SK-N-SH (cell line): ENCODE measurements around the gene DNAJC5. TPM values are rescaled to one million over a fixed set of nuclear protein-coding genes. Genes with fewer than 3 reads are reported as not detected.

Experiments used
- CTCF ChIA-PET: fragments of 300-600, 350-600 bp; formaldehyde crosslinking; extraction: SDS; loops from one replicate; lab custom pipeline; 2021; lab: Yijun Ruan, JAX
- POLR2A ChIA-PET: fragments of 350-600 bp; sonication (Branson Sonifier 250); formaldehyde crosslinking; extraction: SDS; loops from one replicate; lab custom pipeline; 2020; ENCODE audit warnings: antibody characterized with exemption, inconsistent platforms; lab: Yijun Ruan, JAX
- DNase-seq: peaks from one replicate; pipeline ENCODE4 v3.0.0; 2012
- H2AFZ ChIP-seq: fragments of 200-600 bp; sonication (generic); 2 replicates; pipeline ENCODE4 v1.8.1; 2016; ENCODE audit warnings: antibody characterized with exemption, mild to moderate bottlenecking, low read depth
- H3F3A ChIP-seq: fragments of 200-600 bp; sonication (generic); replicated peaks from 2 replicates; pipeline ENCODE3; 2016; ENCODE audit warnings: antibody characterized with exemption, mild to moderate bottlenecking; ENCODE audit not compliant: insufficient read depth
- H3K27ac ChIP-seq, 2 experiments: fragments of 200-500 bp in 1 of 2; fragments of 200-600 bp in 1 of 2; sonication (Bioruptor generic) in 1 of 2; sonication (generic), shearing (Covaris generic) in 1 of 2; 2 replicates each; pipeline versions ENCODE4 v1.5.1 to v1.6.1; 2014 to 2016; ENCODE audit warnings: low read depth in 2 of 2, inconsistent platforms in 1 of 2, low read length in 1 of 2, mild to moderate bottlenecking in 1 of 2, mixed read lengths in 1 of 2
- H3K27me3 ChIP-seq: fragments of 200-600 bp; sonication (generic), shearing (Covaris generic); 2 replicates; pipeline ENCODE4 v1.6.1; 2016; ENCODE audit warnings: mixed run types; ENCODE audit not compliant: insufficient read depth
- H3K36me3 ChIP-seq, 2 experiments: fragments of 200-500 bp in 1 of 2; fragments of 200-600 bp in 1 of 2; sonication (Bioruptor generic) in 1 of 2; sonication (generic) in 1 of 2; replicated peaks in 1 of 2; 2 replicates each; pipeline versions ENCODE3 to v1.5.1; 2014 to 2016; ENCODE audit warnings: low read length in 1 of 2, mild to moderate bottlenecking in 1 of 2; ENCODE audit not compliant: insufficient read depth in 2 of 2, control insufficient read depth in 1 of 2
- H3K4me1 ChIP-seq, 2 experiments: fragments of 200-500 bp in 1 of 2; fragments of 200-600 bp in 1 of 2; sonication (Bioruptor generic) in 1 of 2; sonication (generic), shearing (Covaris generic) in 1 of 2; 2 replicates each; pipeline versions ENCODE4 v1.5.1 to v1.6.1; 2014 to 2016; ENCODE audit warnings: low read depth in 1 of 2, low read length in 1 of 2, mixed run types in 1 of 2; ENCODE audit not compliant: insufficient read depth in 2 of 2, control insufficient read depth in 1 of 2
- H3K4me2 ChIP-seq: fragments of 200-600 bp; sonication (generic), shearing (Covaris generic); 2 replicates; pipeline ENCODE4 v1.6.1; 2017; ENCODE audit warnings: mixed run types
- H3K4me3 ChIP-seq, 2 experiments: fragments of 200-500 bp in 1 of 2; fragments of 200-600 bp in 1 of 2; sonication (Bioruptor generic) in 1 of 2; sonication (generic), shearing (Covaris generic) in 1 of 2; 2 replicates each; pipeline versions ENCODE4 v1.5.1 to v1.8.1; 2014 to 2016; ENCODE audit warnings: low read depth in 2 of 2, inconsistent platforms in 1 of 2, low read length in 1 of 2, mild to moderate bottlenecking in 1 of 2, mixed read lengths in 1 of 2, moderate library complexity in 1 of 2
- H3K79me2 ChIP-seq: fragments of 200-600 bp; sonication (generic); 2 replicates; pipeline ENCODE4 v1.8.1; 2017; ENCODE audit warnings: mild to moderate bottlenecking; ENCODE audit not compliant: insufficient read depth
- H3K9ac ChIP-seq: fragments of 200-600 bp; sonication (generic); 2 replicates; pipeline ENCODE4 v1.6.1; 2017; ENCODE audit warnings: mixed run types
- H3K9me2 ChIP-seq: fragments of 200-600 bp; sonication (generic); 2 replicates; pipeline ENCODE4 v1.6.1; 2017; ENCODE audit warnings: mixed run types
- H3K9me3 ChIP-seq: fragments of 200-600 bp; sonication (generic); 2 replicates; pipeline ENCODE4 v1.6.1; 2017; ENCODE audit warnings: mixed run types, mild to moderate bottlenecking, moderate library complexity
- H4K20me1 ChIP-seq: fragments of 200-600 bp; sonication (generic); 2 replicates; pipeline ENCODE4 v1.6.1; 2017; ENCODE audit warnings: mild to moderate bottlenecking, mixed run types; ENCODE audit not compliant: insufficient read depth
- CHD2 ChIP-seq: fragments of 150-350 bp; IDR thresholded peaks from 2 replicates; pipeline ENCODE4 v1.6.1; 2018; ENCODE audit warnings: low read length; ENCODE audit not compliant: partially characterized antibody
- CTCF ChIP-seq: fragments of 200-600 bp; sonication (generic); IDR thresholded peaks from 2 replicates; pipeline ENCODE4 v1.6.1; 2017; ENCODE audit warnings: antibody characterized with exemption, mild to moderate bottlenecking, moderate library complexity
- ELF1 ChIP-seq: IDR thresholded peaks from 2 replicates; pipeline ENCODE4 v1.4.0; 2012
- GATA2 ChIP-seq: sonication (generic); formaldehyde crosslinking; IDR thresholded peaks from 2 replicates; pipeline ENCODE4 v1.5.0; 2020; ENCODE audit warnings: mild to moderate bottlenecking, missing genetic modification reagents
- PBX3 ChIP-seq: IDR thresholded peaks from 2 replicates; pipeline ENCODE4; 2012
- REST ChIP-seq: IDR thresholded peaks from 2 replicates; pipeline ENCODE4 v1.6.1; 2012; ENCODE audit warnings: mild to moderate bottlenecking, low read depth, low read length, moderate library complexity
- SMC3 ChIP-seq: IDR thresholded peaks from 2 replicates; pipeline ENCODE4 v1.6.1; 2012; ENCODE audit warnings: low read depth, low read length, improper control_type of control experiment
- TEAD4 ChIP-seq: IDR thresholded peaks from 2 replicates; pipeline ENCODE4 v1.4.0; 2012; ENCODE audit warnings: mild to moderate bottlenecking, borderline replicate concordance; ENCODE audit not compliant: insufficient read depth
- WGBS: methylation state at CpG from one replicate; pipeline ENCODE4 v1.1.6; 2017; ENCODE audit warnings: low lambda C conversion rate; 5-methylcytosine and 5-hydroxymethylcytosine counted together
- polyA plus RNA-seq, 3 experiments: library from polyadenylated mRNA; depleted of rRNA; stranded (reverse); fragments of >200 nt; gene quantifications; 2 replicates each; pipeline ENCODE4 v1.2.3, GENCODE V29; 2012

The DNAJC5 gene
- polyA plus RNA-seq, 1 of the 3 experiments (the other 2 are of a cell fraction): 24.2 TPM

- peaks cover 19 to 59% of the 10 kb centered on the region in 2 experiments; a peak in 3 of 4 replicates for H3K4me1 ChIP-seq
- H4K20me1 ChIP-seq: peaks cover 76% of the 10 kb centered on the region
- CTCF ChIA-PET: interaction anchor here (0.7 to 2.1 kb wide), 4 partner anchors 22 to 414 kb away, joined by 3 to 13 read pairs (median 10); partner anchors contain the start of gene PTK6
- no peak overlapping the region for H3K4me2 ChIP-seq
- no peaks in the 10 kb centered on the region for H3K36me3 ChIP-seq
- peaks cover 29% of the 10 kb centered on the region for H3F3A ChIP-seq
- H2AFZ ChIP-seq: no peak overlapping the region
- H3K9ac ChIP-seq: no peak overlapping the region
- no peak overlapping the region for H3K4me3 ChIP-seq
- no peak overlapping the region for H3K27ac ChIP-seq
- H3K9me3 ChIP-seq: no peaks in the 10 kb centered on the region
- H3K79me2 ChIP-seq: peaks cover 86% of the 10 kb centered on the region
- no peaks in the 10 kb centered on the region for H3K9me2 ChIP-seq
- WGBS: 74% methylated on average over 7 of the region's 15 CpGs
- TF ChIP-seq SMC3 (no peak), CHD2 (no peak), TEAD4 (no peak), ELF1 (no peak)
- no peak for DNase-seq
- H3K27me3 ChIP-seq: no peaks in the 10 kb centered on the region
- POLR2A ChIA-PET: no interaction called here
Measured at GRCh38 chr20:63952210-63952535, 57.2 kb downstream of the DNAJC5 start.

- Histone ChIP-seq H3K9me3 (no peaks in the 10 kb centered on the region), H2AFZ (no peak overlapping the region), H3K79me2 (peaks cover 80% of the 10 kb centered on the region), H3K9ac (no peak overlapping the region), H3K4me1 (peaks cover 19 to 62% of the 10 kb centered on the region in 2 experiments; a peak in 3 of 4 replicates), H3K36me3 (no peaks in the 10 kb centered on the region), H3K27ac (no peak overlapping the region), H4K20me1 (peaks cover 70% of the 10 kb centered on the region), H3F3A (peaks cover 27% of the 10 kb centered on the region), H3K9me2 (no peaks in the 10 kb centered on the region), H3K27me3 (no peaks in the 10 kb centered on the region), H3K4me3 (no peak overlapping the region), H3K4me2 (no peak overlapping the region)
- ChIA-PET CTCF (interaction anchor here (0.7 to 2.9 kb wide), 5 partner anchors 168 to 456 kb away, joined by 3 to 13 read pairs (median 7); partner anchors contain the start of gene PTK6), POLR2A (no interaction called here)
- WGBS: 97% methylated on average over 13 of the region's 14 CpGs
- no peak for DNase-seq
- no peak for TF ChIP-seq REST
- no peak for TF ChIP-seq CTCF
- TF ChIP-seq TEAD4: no peak
- no peak for TF ChIP-seq PBX3
- TF ChIP-seq GATA2: no peak
Measured at GRCh38 chr20:63952769-63953168, 57.8 kb downstream of the DNAJC5 start.
